Measurements from ENCODE around the gene PTPRN2. TPM values are rescaled to one million over a fixed set of nuclear protein-coding genes. Genes with fewer than 3 reads are reported as not detected.

PTPRN2 gene
- total and polyA plus RNA-seq, 2 donors (not counting 3 experiments of a cell fraction or from before 2014, with no cell fraction given), result 0.62 to 0.88 TPM

GRCh38 chr7:157623556-157623955, 964.1 kb downstream of the PTPRN2 start:
- no peaks in the 10 kb centered on the region for H3K9me1 ChIP-seq (replicated peaks; ENCODE audit: control insufficient read depth, extremely low read depth, insufficient read depth, low read length)
- no peaks in the 10 kb centered on the region for H3K79me2 ChIP-seq (ENCODE audit: control insufficient read depth, insufficient read depth, low read length)
- no peak overlapping the region for H3K4me3 ChIP-seq (replicated peaks in 1 of 3; ENCODE audit: insufficient read depth in 1 of 3, low read depth in 1 of 3, low read length in 3 of 3)
- no peaks in the 10 kb centered on the region for H4K20me1 ChIP-seq (replicated peaks; ENCODE audit: control insufficient read depth, extremely low read depth, insufficient read depth, low read length)
- H3K9me3 ChIP-seq (replicated peaks; ENCODE audit: control insufficient read depth, insufficient read depth, low read length), result no peaks in the 10 kb centered on the region
- intact Hi-C loops (cut with micrococcal nuclease), result no loop called here
- DNase-seq (ENCODE audit: low read depth, low spot score) (no peak), FAIRE-seq (no peak)
- no TSS peak for BruUV-seq (replicated peaks)
- TF ChIP-seq EZH2 (IDR thresholded peaks at IDR 0.05; ENCODE audit: borderline replicate concordance, low read depth, low read length, severe bottlenecking) (no peak), POLR2A (IDR thresholded peaks at IDR 0.05; ENCODE audit: low read depth, low read length) (no peak)
- no peak overlapping the region for H3K4me2 ChIP-seq (ENCODE audit: insufficient read depth, low read length)
- dilution Hi-C loops (cut with MboI; ENCODE audit: extremely low pct_ligation_motif_present, low sequenced_read_pairs), result no loop called here
- H2AFZ ChIP-seq (ENCODE audit: low read depth, low read length), result no peak overlapping the region
- H3K9ac ChIP-seq (replicated peaks; ENCODE audit: extremely low read depth, insufficient read depth, low read length), result no peak overlapping the region
- no peaks in the 10 kb centered on the region for H3K4me1 ChIP-seq (ENCODE audit: control insufficient read depth, extremely low read depth, insufficient read depth, low read length)
- ChIA-PET POLR2A (no interaction called here), CTCF (no interaction called here)
- H3K27ac ChIP-seq (ENCODE audit: insufficient read depth, low read depth, low read length), result no peak overlapping the region
- H3K36me3 ChIP-seq (ENCODE audit: control insufficient read depth in 2 of 2, extremely low read depth in 1 of 2, insufficient read depth in 2 of 2, low read length in 2 of 2), result no peaks in the 10 kb centered on the region
- H3K27me3 ChIP-seq (ENCODE audit: control insufficient read depth in 2 of 2, insufficient read depth in 2 of 2, low read length in 2 of 2), result no peaks in the 10 kb centered on the region

GRCh38 chr7:157622408-157623205, 965.0 kb downstream of the PTPRN2 start:
- no peak for FAIRE-seq
- TF ChIP-seq EZH2 (IDR thresholded peaks at IDR 0.05; ENCODE audit: borderline replicate concordance, low read depth, low read length, severe bottlenecking), result no peak
- TF ChIP-seq JUN (IDR thresholded peaks at IDR 0.05; ENCODE audit: borderline replicate concordance, insufficient read depth, insufficient read length, low read depth), result no peak
- TF ChIP-seq MAX (IDR thresholded peaks at IDR 0.05; ENCODE audit: insufficient read depth, insufficient read length), result no peak
- TF ChIP-seq FOS (IDR thresholded peaks at IDR 0.05; ENCODE audit: borderline replicate concordance, insufficient read depth, low read length), result no peak
- TF ChIP-seq POLR2AphosphoS5 (IDR thresholded peaks at IDR 0.05; ENCODE audit: insufficient read depth, low read depth, low read length), result no peak
- TF ChIP-seq MYC (IDR thresholded peaks at IDR 0.05; ENCODE audit: low read depth, low read length), result no peak
- TF ChIP-seq CTCF (IDR thresholded peaks at IDR 0.05; ENCODE audit: extremely low read depth in 1 of 2, insufficient read depth in 1 of 2, low read depth in 1 of 2, low read length in 2 of 2), result no peak
- TF ChIP-seq GATA2 (IDR thresholded peaks at IDR 0.05; ENCODE audit: insufficient read depth, insufficient read length, low read depth, low read length), result no peak
- TF ChIP-seq POLR2A (IDR thresholded peaks at IDR 0.05; ENCODE audit: low read depth, low read length), result no peak
- POLR2A ChIA-PET, result no interaction called here

More at GRCh38 chr7:157622408-157623205, 965.0 kb downstream of the PTPRN2 start:
- no peaks in the 10 kb centered on the region for H3K79me2 ChIP-seq (ENCODE audit: control insufficient read depth, insufficient read depth, low read length)
- intact Hi-C loops (cut with micrococcal nuclease) (no loop called here), dilution Hi-C loops (cut with MboI; ENCODE audit: extremely low pct_ligation_motif_present, low sequenced_read_pairs) (no loop called here)
- H4K20me1 ChIP-seq (replicated peaks; ENCODE audit: control insufficient read depth, extremely low read depth, insufficient read depth, low read length), result no peaks in the 10 kb centered on the region
- no peak overlapping the region for H3K4me3 ChIP-seq (replicated peaks in 1 of 3; ENCODE audit: insufficient read depth in 1 of 3, low read depth in 1 of 3, low read length in 3 of 3)
- no peak overlapping the region for H3K9ac ChIP-seq (replicated peaks; ENCODE audit: extremely low read depth, insufficient read depth, low read length)
- no peak overlapping the region for H3K27ac ChIP-seq (ENCODE audit: insufficient read depth, low read depth, low read length)
- H3K36me3 ChIP-seq (ENCODE audit: control insufficient read depth in 2 of 2, extremely low read depth in 1 of 2, insufficient read depth in 2 of 2, low read length in 2 of 2), result no peaks in the 10 kb centered on the region
- no peaks in the 10 kb centered on the region for H3K9me3 ChIP-seq (replicated peaks; ENCODE audit: control insufficient read depth, insufficient read depth, low read length)
- H3K27me3 ChIP-seq (ENCODE audit: control insufficient read depth in 2 of 2, insufficient read depth in 2 of 2, low read length in 2 of 2), result no peaks in the 10 kb centered on the region
- no peaks in the 10 kb centered on the region for H3K4me1 ChIP-seq (ENCODE audit: control insufficient read depth, extremely low read depth, insufficient read depth, low read length)
- H3K9me1 ChIP-seq (replicated peaks; ENCODE audit: control insufficient read depth, extremely low read depth, insufficient read depth, low read length), result no peaks in the 10 kb centered on the region
- H3K4me2 ChIP-seq (ENCODE audit: insufficient read depth, low read length), result no peak overlapping the region
- no peak for DNase-seq (ENCODE audit: low read depth, low spot score)
- no TSS peak for BruUV-seq (replicated peaks)
- H2AFZ ChIP-seq (ENCODE audit: low read depth, low read length), result no peak overlapping the region
- CTCF ChIA-PET, result no interaction called here

Measured in endothelial cell of umbilical vein (primary cell).